GM23338 (cell line): Measurements from ENCODE around the gene HHATL. TPM values are rescaled to one million over a fixed set of nuclear protein-coding genes. Genes with fewer than 3 reads are reported as not detected.

Experiments
- ATAC-seq: fragments of 200-7000 bp; cut with Tn5 transposase; 3 replicates; pipeline ENCODE4 v1.9.1; 2020
- DNase-seq: peaks from one replicate; pipeline ENCODE4 v3.0.0-alpha.2; 2015; ENCODE audit warnings: low spot score
- H2AFZ ChIP-seq: fragments of 200-600 bp; sonication (generic); 2 replicates; pipeline ENCODE4 v1.8.0; 2016; ENCODE audit warnings: antibody characterized with exemption, mild to moderate bottlenecking, moderate library complexity
- H3F3A ChIP-seq: fragments of 200-600 bp; sonication (generic); replicated peaks from 2 replicates; pipeline ENCODE4 v1.8.0; 2017; ENCODE audit warnings: antibody characterized with exemption, mixed run types, low read depth
- H3K27ac ChIP-seq: fragments of 200-600 bp; sonication (generic); 2 replicates; pipeline ENCODE4 v1.6.1; 2016; ENCODE audit warnings: low read depth
- H3K27me3 ChIP-seq: fragments of 200-600 bp; sonication (generic); 2 replicates; pipeline ENCODE4 v1.8.0; 2016; ENCODE audit warnings: mild to moderate bottlenecking, mixed run types, moderate library complexity; ENCODE audit not compliant: insufficient read depth
- H3K36me3 ChIP-seq: fragments of 200-600 bp; sonication (generic); 2 replicates; pipeline ENCODE4 v1.8.0; 2016; ENCODE audit warnings: mild to moderate bottlenecking; ENCODE audit not compliant: insufficient read depth
- H3K4me1 ChIP-seq: fragments of 200-600 bp; sonication (generic); 2 replicates; pipeline ENCODE4 v1.8.0; 2016; ENCODE audit warnings: mild to moderate bottlenecking, moderate library complexity; ENCODE audit not compliant: insufficient read depth
- H3K4me2 ChIP-seq: fragments of 200-600 bp; sonication (generic); 2 replicates; pipeline ENCODE4 v1.7.1; 2017; ENCODE audit warnings: mixed run types
- H3K4me3 ChIP-seq: fragments of 200-600 bp; sonication (generic); 2 replicates; pipeline ENCODE4 v1.6.1; 2016; ENCODE audit warnings: mixed run types
- H3K79me2 ChIP-seq: fragments of 200-600 bp; sonication (generic); replicated peaks from 2 replicates; pipeline ENCODE4 v1.8.0; 2017; ENCODE audit warnings: mild to moderate bottlenecking; ENCODE audit not compliant: insufficient read depth
- H3K9me2 ChIP-seq: fragments of 200-600 bp; sonication (generic); 2 replicates; pipeline ENCODE4 v1.8.0; 2017; ENCODE audit not compliant: insufficient read depth
- H4K20me1 ChIP-seq: fragments of 200-600 bp; sonication (generic); replicated peaks from 2 replicates; pipeline ENCODE4 v1.8.0; 2017; ENCODE audit warnings: mild to moderate bottlenecking; ENCODE audit not compliant: insufficient read depth
- H3K27ac Mint-ChIP-seq: 2 replicates; pipeline ENCODE4 v1.8.0; 2020; ENCODE audit warnings: inconsistent platforms, mild to moderate bottlenecking, moderate library complexity, mixed read lengths
- H3K27me3 Mint-ChIP-seq: 3 replicates; pipeline ENCODE4 v1.8.0; 2022; ENCODE audit warnings: low read depth, mild to moderate bottlenecking, moderate library complexity, mixed read lengths, inconsistent platforms; ENCODE audit not compliant: insufficient read depth, poor library complexity
- H3K36me3 Mint-ChIP-seq: 3 replicates; pipeline ENCODE4 v1.8.0; 2021; ENCODE audit warnings: low read depth, mild to moderate bottlenecking, inconsistent platforms, moderate library complexity, mixed read lengths
- H3K4me1 Mint-ChIP-seq: 3 replicates; pipeline ENCODE4 v1.8.0; 2020; ENCODE audit warnings: mild to moderate bottlenecking, inconsistent platforms, mixed read lengths
- H3K4me3 Mint-ChIP-seq: 3 replicates; pipeline ENCODE4 v1.8.0; 2021; ENCODE audit warnings: moderate library complexity, mild to moderate bottlenecking, inconsistent platforms, mixed read lengths
- H3K9me3 Mint-ChIP-seq: 3 replicates; pipeline ENCODE4 v1.8.0; 2020; ENCODE audit warnings: moderate library complexity, mild to moderate bottlenecking, inconsistent platforms, mixed read lengths
- EZH2 ChIP-seq: fragments of 200-600 bp; sonication (generic); IDR thresholded peaks from one replicate; pipeline ENCODE4 v1.8.0; 2017; ENCODE audit warnings: antibody characterized with exemption, mild to moderate bottlenecking, low read depth; ENCODE audit not compliant: unreplicated experiment
- POLR2AphosphoS5 ChIP-seq: IDR thresholded peaks from 2 replicates; pipeline ENCODE4 v1.6.1; 2016; ENCODE audit warnings: antibody characterized with exemption, low read depth
- STAT1 ChIP-seq: IDR thresholded peaks from one replicate; pipeline ENCODE4 v1.6.1; 2016; ENCODE audit warnings: antibody characterized with exemption; ENCODE audit not compliant: unreplicated experiment
- ZNF331 ChIP-seq: fragments of 250-450 bp; sonication (Bioruptor Pico); IDR thresholded peaks from 2 replicates; pipeline ENCODE4 v1.5.0; 2020; ENCODE audit warnings: low read depth, mild to moderate bottlenecking, moderate library complexity
- polyA plus RNA-seq: library from polyadenylated mRNA; unstranded; fragments of >200 nt; fragmentation: Nextera tagmentation; extraction: Ambion mirVana; gene quantifications from 2 replicates; pipeline ENCODE4 v1.2.1, GENCODE V29; 2016
- total RNA-seq: library from RNA; depleted of rRNA; stranded (reverse); fragments of >200 nt; shearing (Covaris generic); gene quantifications from 2 replicates; pipeline ENCODE4 v1.2.3, GENCODE V29; 2014
- TF ChIP-seq, protein P1 (sequence below): fragments of 250-450 bp; sonication (Bioruptor Pico); IDR thresholded peaks from 2 replicates; pipeline ENCODE4 v1.5.0; 2020; ENCODE audit warnings: mild to moderate bottlenecking, moderate library complexity
- TF ChIP-seq, protein P2 (sequence below), 2 experiments: fragments of 200-600 bp in 1 of 2; sonication (generic) in 1 of 2; conservative IDR thresholded peaks; 2 replicates each; pipeline versions ENCODE4 v1.5.1 to v1.6.1; 2016 to 2017; ENCODE audit warnings: antibody characterized with exemption in 2 of 2, low read depth in 2 of 2, mild to moderate bottlenecking in 2 of 2, moderate library complexity in 1 of 2
- TF ChIP-seq, protein P3 (sequence below): IDR thresholded peaks from 2 replicates; pipeline ENCODE4 v1.6.1; 2016; ENCODE audit warnings: antibody characterized with exemption

The HHATL gene
- total and polyA plus RNA-seq, 2 experiments from 2014 or later, result not detected

DNA sequence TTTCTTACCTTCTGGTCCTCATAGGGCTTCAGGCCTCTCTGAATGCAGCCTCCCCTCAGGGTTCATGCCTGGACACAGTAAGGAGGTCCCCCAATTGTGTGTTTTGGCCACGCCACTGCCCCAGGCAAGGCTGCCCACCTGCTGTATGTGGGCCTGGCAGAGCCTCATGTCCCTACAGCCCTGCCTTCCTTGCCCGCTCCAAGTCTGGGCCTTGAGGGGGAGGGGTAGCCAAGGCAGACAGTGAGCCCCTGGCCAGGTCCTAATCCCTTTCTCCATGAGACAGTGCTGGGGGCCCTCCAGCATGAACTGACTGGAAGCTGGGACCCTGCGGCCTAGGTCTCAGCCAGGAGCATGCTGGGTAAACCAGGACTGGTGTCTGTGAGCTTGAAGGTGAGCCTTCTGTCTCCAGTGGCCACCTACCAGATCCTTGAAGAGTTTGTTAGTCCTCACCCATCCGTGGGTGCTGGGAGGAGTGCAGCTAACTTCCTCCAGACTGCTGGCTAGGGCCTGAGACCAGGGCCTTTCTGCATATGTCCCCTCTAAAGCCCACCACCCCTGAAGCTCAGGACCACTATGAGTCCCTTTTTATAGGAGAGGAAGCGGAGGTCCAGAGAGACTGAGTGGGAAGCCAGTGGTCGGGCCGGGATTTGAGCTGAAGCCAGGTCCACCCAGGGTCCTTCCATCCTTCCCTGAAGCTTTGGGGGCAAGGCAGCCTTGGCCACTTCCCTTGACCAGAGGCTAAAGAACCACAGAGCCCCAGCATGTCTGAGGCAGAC, 40.4 kb downstream of the HHATL start:
- H3K4me1 Mint-ChIP-seq, result peaks cover 4% of the 10 kb centered on the region; the same call in 2 of the 3 replicates
- Histone ChIP-seq H3K4me1 (no peaks in the 10 kb centered on the region), H4K20me1 (no peaks in the 10 kb centered on the region), H2AFZ (no peak overlapping the region), H3K4me2 (no peak overlapping the region), H3K36me3 (no peaks in the 10 kb centered on the region), H3F3A (no peaks in the 10 kb centered on the region), H3K4me3 (no peak overlapping the region), H3K79me2 (no peaks in the 10 kb centered on the region), H3K27me3 (no peaks in the 10 kb centered on the region), H3K27ac (no peak overlapping the region), H3K9me2 (no peaks in the 10 kb centered on the region)
- DNase-seq (no peak), ATAC-seq (no peak)
- H3K36me3 Mint-ChIP-seq, result peaks cover 5% of the 10 kb centered on the region; the same call in 2 of the 3 replicates
- H3K27ac Mint-ChIP-seq, result no peak overlapping the region
- TF ChIP-seq, protein P1, sequence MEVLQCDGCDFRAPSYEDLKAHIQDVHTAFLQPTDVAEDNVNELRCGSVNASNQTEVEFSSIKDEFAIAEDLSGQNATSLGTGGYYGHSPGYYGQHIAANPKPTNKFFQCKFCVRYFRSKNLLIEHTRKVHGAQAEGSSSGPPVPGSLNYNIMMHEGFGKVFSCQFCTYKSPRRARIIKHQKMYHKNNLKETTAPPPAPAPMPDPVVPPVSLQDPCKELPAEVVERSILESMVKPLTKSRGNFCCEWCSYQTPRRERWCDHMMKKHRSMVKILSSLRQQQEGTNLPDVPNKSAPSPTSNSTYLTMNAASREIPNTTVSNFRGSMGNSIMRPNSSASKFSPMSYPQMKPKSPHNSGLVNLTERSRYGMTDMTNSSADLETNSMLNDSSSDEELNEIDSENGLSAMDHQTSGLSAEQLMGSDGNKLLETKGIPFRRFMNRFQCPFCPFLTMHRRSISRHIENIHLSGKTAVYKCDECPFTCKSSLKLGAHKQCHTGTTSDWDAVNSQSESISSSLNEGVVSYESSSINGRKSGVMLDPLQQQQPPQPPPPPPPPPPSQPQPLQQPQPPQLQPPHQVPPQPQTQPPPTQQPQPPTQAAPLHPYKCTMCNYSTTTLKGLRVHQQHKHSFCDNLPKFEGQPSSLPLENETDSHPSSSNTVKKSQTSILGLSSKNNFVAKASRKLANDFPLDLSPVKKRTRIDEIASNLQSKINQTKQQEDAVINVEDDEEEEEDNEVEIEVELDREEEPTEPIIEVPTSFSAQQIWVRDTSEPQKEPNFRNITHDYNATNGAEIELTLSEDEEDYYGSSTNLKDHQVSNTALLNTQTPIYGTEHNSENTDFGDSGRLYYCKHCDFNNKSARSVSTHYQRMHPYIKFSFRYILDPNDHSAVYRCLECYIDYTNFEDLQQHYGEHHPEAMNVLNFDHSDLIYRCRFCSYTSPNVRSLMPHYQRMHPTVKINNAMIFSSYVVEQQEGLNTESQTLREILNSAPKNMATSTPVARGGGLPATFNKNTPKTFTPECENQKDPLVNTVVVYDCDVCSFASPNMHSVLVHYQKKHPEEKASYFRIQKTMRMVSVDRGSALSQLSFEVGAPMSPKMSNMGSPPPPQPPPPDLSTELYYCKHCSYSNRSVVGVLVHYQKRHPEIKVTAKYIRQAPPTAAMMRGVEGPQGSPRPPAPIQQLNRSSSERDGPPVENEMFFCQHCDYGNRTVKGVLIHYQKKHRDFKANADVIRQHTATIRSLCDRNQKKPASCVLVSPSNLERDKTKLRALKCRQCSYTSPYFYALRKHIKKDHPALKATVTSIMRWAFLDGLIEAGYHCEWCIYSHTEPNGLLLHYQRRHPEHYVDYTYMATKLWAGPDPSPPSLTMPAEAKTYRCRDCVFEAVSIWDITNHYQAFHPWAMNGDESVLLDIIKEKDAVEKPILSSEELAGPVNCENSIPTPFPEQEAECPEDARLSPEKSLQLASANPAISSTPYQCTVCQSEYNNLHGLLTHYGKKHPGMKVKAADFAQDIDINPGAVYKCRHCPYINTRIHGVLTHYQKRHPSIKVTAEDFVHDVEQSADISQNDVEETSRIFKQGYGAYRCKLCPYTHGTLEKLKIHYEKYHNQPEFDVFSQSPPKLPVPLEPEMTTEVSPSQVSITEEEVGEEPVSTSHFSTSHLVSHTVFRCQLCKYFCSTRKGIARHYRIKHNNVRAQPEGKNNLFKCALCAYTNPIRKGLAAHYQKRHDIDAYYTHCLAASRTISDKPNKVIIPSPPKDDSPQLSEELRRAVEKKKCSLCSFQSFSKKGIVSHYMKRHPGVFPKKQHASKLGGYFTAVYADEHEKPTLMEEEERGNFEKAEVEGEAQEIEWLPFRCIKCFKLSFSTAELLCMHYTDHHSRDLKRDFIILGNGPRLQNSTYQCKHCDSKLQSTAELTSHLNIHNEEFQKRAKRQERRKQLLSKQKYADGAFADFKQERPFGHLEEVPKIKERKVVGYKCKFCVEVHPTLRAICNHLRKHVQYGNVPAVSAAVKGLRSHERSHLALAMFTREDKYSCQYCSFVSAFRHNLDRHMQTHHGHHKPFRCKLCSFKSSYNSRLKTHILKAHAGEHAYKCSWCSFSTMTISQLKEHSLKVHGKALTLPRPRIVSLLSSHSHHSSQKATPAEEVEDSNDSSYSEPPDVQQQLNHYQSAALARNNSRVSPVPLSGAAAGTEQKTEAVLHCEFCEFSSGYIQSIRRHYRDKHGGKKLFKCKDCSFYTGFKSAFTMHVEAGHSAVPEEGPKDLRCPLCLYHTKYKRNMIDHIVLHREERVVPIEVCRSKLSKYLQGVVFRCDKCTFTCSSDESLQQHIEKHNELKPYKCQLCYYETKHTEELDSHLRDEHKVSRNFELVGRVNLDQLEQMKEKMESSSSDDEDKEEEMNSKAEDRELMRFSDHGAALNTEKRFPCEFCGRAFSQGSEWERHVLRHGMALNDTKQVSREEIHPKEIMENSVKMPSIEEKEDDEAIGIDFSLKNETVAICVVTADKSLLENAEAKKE (CRISPR knock-in tag), result no peak
- TF ChIP-seq ZNF331 (CRISPR knock-in tag), result no peak
- TF ChIP-seq, protein P2, sequence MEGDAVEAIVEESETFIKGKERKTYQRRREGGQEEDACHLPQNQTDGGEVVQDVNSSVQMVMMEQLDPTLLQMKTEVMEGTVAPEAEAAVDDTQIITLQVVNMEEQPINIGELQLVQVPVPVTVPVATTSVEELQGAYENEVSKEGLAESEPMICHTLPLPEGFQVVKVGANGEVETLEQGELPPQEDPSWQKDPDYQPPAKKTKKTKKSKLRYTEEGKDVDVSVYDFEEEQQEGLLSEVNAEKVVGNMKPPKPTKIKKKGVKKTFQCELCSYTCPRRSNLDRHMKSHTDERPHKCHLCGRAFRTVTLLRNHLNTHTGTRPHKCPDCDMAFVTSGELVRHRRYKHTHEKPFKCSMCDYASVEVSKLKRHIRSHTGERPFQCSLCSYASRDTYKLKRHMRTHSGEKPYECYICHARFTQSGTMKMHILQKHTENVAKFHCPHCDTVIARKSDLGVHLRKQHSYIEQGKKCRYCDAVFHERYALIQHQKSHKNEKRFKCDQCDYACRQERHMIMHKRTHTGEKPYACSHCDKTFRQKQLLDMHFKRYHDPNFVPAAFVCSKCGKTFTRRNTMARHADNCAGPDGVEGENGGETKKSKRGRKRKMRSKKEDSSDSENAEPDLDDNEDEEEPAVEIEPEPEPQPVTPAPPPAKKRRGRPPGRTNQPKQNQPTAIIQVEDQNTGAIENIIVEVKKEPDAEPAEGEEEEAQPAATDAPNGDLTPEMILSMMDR (conservative IDR thresholded peaks at IDR 0.05; ENCODE audit: low read depth in 2 of 2), result no peak
- TF ChIP-seq EZH2, result no peak
- TF ChIP-seq, protein P3, sequence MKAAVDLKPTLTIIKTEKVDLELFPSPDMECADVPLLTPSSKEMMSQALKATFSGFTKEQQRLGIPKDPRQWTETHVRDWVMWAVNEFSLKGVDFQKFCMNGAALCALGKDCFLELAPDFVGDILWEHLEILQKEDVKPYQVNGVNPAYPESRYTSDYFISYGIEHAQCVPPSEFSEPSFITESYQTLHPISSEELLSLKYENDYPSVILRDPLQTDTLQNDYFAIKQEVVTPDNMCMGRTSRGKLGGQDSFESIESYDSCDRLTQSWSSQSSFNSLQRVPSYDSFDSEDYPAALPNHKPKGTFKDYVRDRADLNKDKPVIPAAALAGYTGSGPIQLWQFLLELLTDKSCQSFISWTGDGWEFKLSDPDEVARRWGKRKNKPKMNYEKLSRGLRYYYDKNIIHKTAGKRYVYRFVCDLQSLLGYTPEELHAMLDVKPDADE, result no peak
- TF ChIP-seq STAT1, result no peak
- no peak for TF ChIP-seq POLR2AphosphoS5
- H3K27me3 Mint-ChIP-seq, result peaks cover 4% of the 10 kb centered on the region
- no peak overlapping the region for H3K4me3 Mint-ChIP-seq
- H3K9me3 Mint-ChIP-seq, result no peaks in the 10 kb centered on the region
